Trophoblast cell (in vitro differentiated cells and primary cell): ENCODE results near the gene CHCHD10.

Experiments used
- DNase-seq, 2 donors: peaks; one replicate each; pipeline ENCODE4 v3.0.0-alpha.2; 2016
- H2AFZ ChIP-seq: 2 replicates; pipeline ENCODE4 v1.6.1; 2013; ENCODE audit warnings: low read length, moderate library complexity, mild to moderate bottlenecking; ENCODE audit not compliant: insufficient read depth, poor library complexity
- H2AK5ac ChIP-seq: 2 replicates; pipeline ENCODE4 v1.6.1; 2013; ENCODE audit warnings: mild to moderate bottlenecking, low read length
- H2BK120ac ChIP-seq: 2 replicates; pipeline ENCODE4 v1.6.1; 2013; ENCODE audit warnings: low read length, mild to moderate bottlenecking, moderate library complexity; ENCODE audit not compliant: insufficient read depth, poor library complexity
- H2BK12ac ChIP-seq: 2 replicates; pipeline ENCODE4 v1.6.1; 2013; ENCODE audit warnings: mild to moderate bottlenecking, low read length, moderate library complexity
- H2BK5ac ChIP-seq: 2 replicates; pipeline ENCODE4 v1.6.1; 2013; ENCODE audit warnings: low read length, low read depth, moderate library complexity, mild to moderate bottlenecking; ENCODE audit not compliant: poor library complexity
- H3K14ac ChIP-seq: 2 replicates; pipeline ENCODE4 v1.6.1; 2013; ENCODE audit warnings: mild to moderate bottlenecking, low read length
- H3K18ac ChIP-seq: 2 replicates; pipeline ENCODE4 v1.6.1; 2013; ENCODE audit warnings: mild to moderate bottlenecking, low read length
- H3K23ac ChIP-seq: 2 replicates; pipeline ENCODE4 v1.6.1; 2013; ENCODE audit warnings: low read length
- H3K27ac ChIP-seq: 2 replicates; pipeline ENCODE4 v1.5.1; 2013; ENCODE audit warnings: low read depth, mild to moderate bottlenecking, inconsistent platforms, low read length, moderate library complexity
- H3K27me3 ChIP-seq: 2 replicates; pipeline ENCODE4 v1.6.1; 2013; ENCODE audit warnings: inconsistent platforms, mild to moderate bottlenecking, low read length, moderate library complexity; ENCODE audit not compliant: insufficient read depth
- H3K36me3 ChIP-seq, 2 experiments: 1 replicate in 1 of 2; 2 replicates in 1 of 2; pipeline ENCODE4 v1.6.1; 2013; ENCODE audit warnings: low read length in 2 of 2, mild to moderate bottlenecking in 2 of 2, moderate library complexity in 1 of 2; ENCODE audit not compliant: insufficient read depth in 2 of 2, control insufficient read depth in 1 of 2
- H3K4ac ChIP-seq: 2 replicates; pipeline ENCODE4 v1.6.1; 2013; ENCODE audit warnings: low read depth, mild to moderate bottlenecking, low read length, moderate library complexity
- H3K4me1 ChIP-seq, 2 experiments: 1 replicate in 1 of 2; 2 replicates in 1 of 2; pipeline ENCODE4 v1.6.1; 2013; ENCODE audit warnings: low read length in 2 of 2, mild to moderate bottlenecking in 2 of 2, moderate library complexity in 1 of 2; ENCODE audit not compliant: insufficient read depth in 2 of 2, control insufficient read depth in 1 of 2
- H3K4me2 ChIP-seq: 2 replicates; pipeline ENCODE4 v1.6.1; 2013; ENCODE audit warnings: inconsistent platforms, mild to moderate bottlenecking, low read length, moderate library complexity
- H3K4me3 ChIP-seq: 2 replicates; pipeline ENCODE4 v1.5.1; 2013; ENCODE audit warnings: mild to moderate bottlenecking, low read depth, low read length, inconsistent platforms
- H3K79me1 ChIP-seq: one replicate; pipeline ENCODE4 v1.6.1; 2013; ENCODE audit warnings: low read length
- H3K79me2 ChIP-seq: 2 replicates; pipeline ENCODE4 v1.6.1; 2013; ENCODE audit warnings: low read length, mild to moderate bottlenecking; ENCODE audit not compliant: control insufficient read depth, insufficient read depth, poor library complexity
- H3K9ac ChIP-seq: 2 replicates; pipeline ENCODE4 v1.6.1; 2013; ENCODE audit warnings: mild to moderate bottlenecking, low read length
- H3K9me3 ChIP-seq: 2 replicates; pipeline ENCODE4 v1.6.1; 2013; ENCODE audit warnings: low read depth, mild to moderate bottlenecking, control low read depth, inconsistent platforms, low read length; ENCODE audit not compliant: insufficient read depth
- H4K12ac ChIP-seq: 2 replicates; pipeline ENCODE4 v1.6.1; 2013; ENCODE audit warnings: low read depth, mild to moderate bottlenecking, low read length, moderate library complexity
- H4K8ac ChIP-seq: 2 replicates; pipeline ENCODE4 v1.6.1; 2013; ENCODE audit warnings: low read depth, mild to moderate bottlenecking, low read length, moderate library complexity
- H4K91ac ChIP-seq: one replicate; pipeline ENCODE4 v1.6.1; 2013; ENCODE audit warnings: low read depth, mild to moderate bottlenecking, low read length, moderate library complexity
- WGBS: extraction: QIAGEN DNeasy Blood & Tissue Kit; methylation state at CpG from one replicate; pipeline ENCODE4 v1.1.7; 2013; ENCODE audit warnings: missing lambda C conversion rate; ENCODE audit not compliant: insufficient read length, insufficient coverage; ENCODE audit errors: extremely low coverage; 5-methylcytosine and 5-hydroxymethylcytosine counted together

CHCHD10 gene

DNA sequence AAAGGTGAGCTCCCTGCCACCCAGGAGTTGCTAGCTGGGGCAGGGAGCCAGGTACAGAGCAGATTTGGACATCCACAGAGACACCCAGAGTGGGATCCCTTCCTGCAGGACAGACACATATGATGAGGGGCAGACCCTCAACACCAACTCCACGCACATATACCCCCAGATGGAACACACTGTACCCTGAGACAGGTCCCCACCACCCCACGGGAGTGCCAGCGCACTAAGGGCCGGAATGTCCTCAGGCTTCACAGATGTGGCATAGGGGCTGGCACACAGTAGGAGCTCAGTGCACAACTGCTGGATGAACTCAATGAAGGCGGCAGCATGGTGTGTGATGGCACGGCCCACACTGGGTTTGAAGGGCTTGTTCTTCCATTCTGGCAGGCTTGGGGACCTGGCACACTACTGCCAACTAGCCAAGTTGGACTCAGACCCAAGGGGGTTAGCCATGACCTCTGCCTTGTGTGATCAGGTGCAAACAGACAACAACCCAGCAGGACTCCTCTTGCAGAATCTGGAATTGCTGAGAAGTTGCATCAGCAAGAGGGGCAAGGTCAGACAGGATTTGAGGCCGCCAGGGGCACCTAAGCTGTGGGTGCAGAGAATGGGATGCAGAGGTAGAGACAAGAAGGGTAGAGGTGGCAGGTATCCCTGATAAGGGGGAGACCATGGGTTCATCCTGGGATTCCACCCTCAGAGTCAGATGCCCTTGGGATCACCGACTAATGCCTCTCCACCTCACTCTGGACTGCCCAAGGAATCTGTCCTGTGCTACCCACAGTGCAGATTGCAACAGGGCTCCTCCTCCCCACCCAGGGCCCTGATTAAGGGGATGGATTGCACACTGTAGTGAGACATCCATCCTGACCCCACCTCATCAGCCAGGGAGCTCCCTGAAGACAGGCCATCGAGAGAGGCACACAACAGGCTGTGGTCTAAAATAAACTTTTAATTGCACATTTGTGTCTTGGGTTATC is 2.6 kb downstream of the CHCHD10 start:
- Histone ChIP-seq H3K36me3 (no peaks in the 10 kb centered on the region), H2BK12ac (no peak overlapping the region), H2BK120ac (no peak overlapping the region), H2AK5ac (no peak overlapping the region), H3K79me2 (peaks cover 4% of the 10 kb centered on the region), H3K9me3 (no peaks in the 10 kb centered on the region), H3K18ac (no peak overlapping the region), H2AFZ (no peak overlapping the region), H2BK5ac (no peak overlapping the region), H4K12ac (no peak overlapping the region), H3K79me1 (peaks cover 6% of the 10 kb centered on the region), H3K9ac (no peak overlapping the region), H3K4me3 (no peak overlapping the region), H3K4me1 (peaks cover 6 to 13% of the 10 kb centered on the region in 2 experiments), H4K8ac (no peak overlapping the region), H4K91ac (no peak overlapping the region), H3K4ac (no peak overlapping the region), H3K23ac (no peak overlapping the region), H3K14ac (no peak overlapping the region), H3K4me2 (no peak overlapping the region), H3K27ac (no peak overlapping the region), H3K27me3 (no peaks in the 10 kb centered on the region)
- DNase-seq, result no peak
- no CpG with 5 or more reads among the region's 9 CpGs for WGBS

DNA sequence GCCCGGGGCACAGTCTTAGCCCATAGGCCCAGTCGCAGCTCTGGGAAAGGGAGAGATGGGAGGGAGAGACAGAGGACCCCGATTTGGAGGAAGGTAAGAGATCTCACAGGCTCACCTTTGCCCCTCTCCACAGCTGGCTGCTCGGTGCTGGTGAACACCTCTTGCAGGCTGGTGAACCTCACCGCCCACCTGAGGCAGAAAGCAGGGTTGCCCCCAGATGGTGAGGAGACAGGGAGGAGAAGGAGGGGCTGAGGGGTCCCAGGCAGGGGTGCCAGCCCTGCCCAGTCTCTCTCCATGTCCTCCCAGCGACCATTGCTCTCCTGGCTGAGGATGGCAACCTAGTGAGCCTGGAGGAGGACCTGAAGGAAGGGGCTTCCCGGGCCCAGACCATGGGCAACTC is 3.8 kb downstream of the CHCHD10 start:
- no CpG with 5 or more reads among the region's 7 CpGs for WGBS
- H3K18ac ChIP-seq, result no peak overlapping the region
- no peaks in the 10 kb centered on the region for H3K27me3 ChIP-seq
- H3K23ac ChIP-seq, result no peak overlapping the region
- H4K91ac ChIP-seq, result no peak overlapping the region
- no peak overlapping the region for H3K9ac ChIP-seq
- H4K12ac ChIP-seq, result no peak overlapping the region
- H2BK5ac ChIP-seq, result no peak overlapping the region
- no peak for DNase-seq
- H3K79me2 ChIP-seq, result peaks cover 4% of the 10 kb centered on the region
- H3K4me3 ChIP-seq, result no peak overlapping the region
- no peaks in the 10 kb centered on the region for H3K9me3 ChIP-seq
- no peak overlapping the region for H2BK120ac ChIP-seq
- H3K79me1 ChIP-seq, result peaks cover 6% of the 10 kb centered on the region
- no peak overlapping the region for H3K27ac ChIP-seq
- H2AK5ac ChIP-seq, result no peak overlapping the region
- H3K14ac ChIP-seq, result no peak overlapping the region
- H3K36me3 ChIP-seq, result no peaks in the 10 kb centered on the region
- H4K8ac ChIP-seq, result no peak overlapping the region
- H2AFZ ChIP-seq, result no peak overlapping the region
- no peak overlapping the region for H3K4ac ChIP-seq
- peak overlapping the region; percentile 13 for H3K4me2 ChIP-seq
- H3K4me1 ChIP-seq, result peaks cover 6 to 13% of the 10 kb centered on the region in 2 experiments
- H2BK12ac ChIP-seq, result no peak overlapping the region

DNA sequence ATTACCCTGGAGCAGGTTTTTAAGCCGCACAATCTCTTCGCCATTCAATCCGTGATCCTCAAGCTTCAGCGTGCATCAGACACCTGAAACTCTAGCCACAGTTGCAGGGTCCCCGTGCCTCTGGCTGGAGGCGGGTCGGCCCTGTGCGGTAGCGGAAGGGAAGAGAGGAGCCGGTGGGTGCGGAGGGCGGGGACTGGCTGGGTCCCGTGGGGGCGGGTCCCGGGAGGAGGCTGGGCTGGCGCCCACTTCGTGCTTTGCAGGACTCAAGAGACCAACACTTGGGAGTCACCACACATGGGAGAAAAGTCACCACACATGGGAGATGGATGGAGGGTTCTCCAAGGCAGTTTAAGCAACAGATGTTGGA is 4.2 kb downstream of the CHCHD10 start:
- Histone ChIP-seq H2BK120ac (no peak overlapping the region), H3K4me1 (peaks cover 6 to 13% of the 10 kb centered on the region in 2 experiments), H2AFZ (no peak overlapping the region), H3K9me3 (no peaks in the 10 kb centered on the region), H2BK12ac (no peak overlapping the region), H3K9ac (no peak overlapping the region), H3K4me3 (no peak overlapping the region), H4K91ac (no peak overlapping the region), H2BK5ac (no peak overlapping the region), H4K8ac (no peak overlapping the region), H4K12ac (no peak overlapping the region), H2AK5ac (no peak overlapping the region), H3K4ac (no peak overlapping the region), H3K4me2 (peak overlapping the region; percentile 13), H3K14ac (no peak overlapping the region), H3K27ac (no peak overlapping the region), H3K23ac (no peak overlapping the region), H3K27me3 (no peaks in the 10 kb centered on the region), H3K79me1 (peaks cover 6% of the 10 kb centered on the region), H3K79me2 (peaks cover 4% of the 10 kb centered on the region), H3K18ac (no peak overlapping the region), H3K36me3 (no peaks in the 10 kb centered on the region)
- WGBS, result no CpG with 5 or more reads among the region's 17 CpGs
- no peak for DNase-seq

DNA sequence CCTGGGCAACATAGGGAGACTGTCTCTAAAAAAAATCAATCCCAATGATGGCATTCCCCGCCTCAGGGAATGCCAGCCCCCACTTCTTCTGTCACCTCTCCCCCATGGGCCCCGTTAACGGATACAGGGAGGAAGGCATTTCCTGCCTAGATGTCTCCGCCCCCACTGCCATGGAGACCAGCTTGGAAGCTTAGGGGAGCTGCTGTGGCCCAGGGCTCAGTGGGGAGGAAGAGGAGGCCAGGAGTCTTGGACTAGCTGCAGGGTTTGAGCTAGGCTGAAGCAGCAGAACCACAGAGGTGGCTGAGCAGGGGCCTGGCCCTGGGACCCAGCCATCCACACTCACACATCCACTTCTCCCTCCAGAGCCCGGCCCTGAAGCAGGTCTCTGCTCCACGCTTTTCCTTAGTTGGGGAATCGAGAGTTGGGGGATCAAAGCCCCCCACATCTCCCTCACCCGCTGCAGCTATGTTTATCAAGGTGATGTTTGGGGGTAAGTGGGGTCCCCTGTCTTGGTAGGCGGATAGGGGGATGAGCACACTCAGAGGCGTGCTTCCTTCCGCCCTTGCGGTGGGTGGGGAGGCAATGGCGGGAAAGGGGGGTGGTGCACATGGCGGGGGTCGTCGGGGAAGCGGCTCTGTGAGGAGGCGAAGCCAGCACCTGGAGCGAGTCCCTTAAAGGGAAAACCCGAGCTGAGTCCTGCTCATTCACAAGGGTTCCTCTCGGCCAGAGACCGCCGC is 4.8 kb downstream of the CHCHD10 start, which contains the start of gene C22orf15:
Gene C22orf15 (plus strand): TSS at position 149 of the 737 bp plus-strand sequence. CDS start 317 bp downstream, at position 466.
- Histone ChIP-seq H4K8ac (peak within 1 kb of the TSS; percentile 17), H3K4me1 (peaks cover 6 to 13% of the 10 kb centered on the region in 2 experiments), H3K18ac (no peak within 1 kb of the TSS), H4K91ac (no peak within 1 kb of the TSS), H3K36me3 (no peaks in the 10 kb centered on the region), H2AFZ (peak within 1 kb of the TSS; percentile 35), H2AK5ac (no peak within 1 kb of the TSS), H3K4ac (no peak within 1 kb of the TSS), H3K79me1 (peaks cover 4% of the 10 kb centered on the region), H3K4me2 (peak within 1 kb of the TSS; percentile 26), H2BK12ac (no peak within 1 kb of the TSS), H3K14ac (no peak within 1 kb of the TSS), H3K27me3 (no peaks in the 10 kb centered on the region), H3K4me3 (no peak within 1 kb of the TSS), H3K27ac (no peak within 1 kb of the TSS), H3K9me3 (no peaks in the 10 kb centered on the region), H3K79me2 (peaks cover 3% of the 10 kb centered on the region), H3K23ac (no peak within 1 kb of the TSS), H3K9ac (no peak within 1 kb of the TSS), H2BK120ac (no peak within 1 kb of the TSS), H2BK5ac (no peak within 1 kb of the TSS), H4K12ac (no peak within 1 kb of the TSS)
- DNase-seq, result no peak
- WGBS, result no CpG with 5 or more reads among the region's 23 CpGs
